ENCODE data around the gene CLCN2.

CLCN2 gene

GRCh38 chr3:184361932-184362667 is 695 bp upstream of the CLCN2 start:
- DNase-seq, result peak in 48 of 51 donors; percentile 17 to 93 (median 78)

- peak in 2 of 51 donors; percentile 55 to 61 for DNase-seq
These were observed 375 bp downstream of the CLCN2 start for GRCh38 chr3:184360929-184361531.

- peak in 9 of 51 donors; percentile 14 to 60 (median 38) for DNase-seq
These were observed 1.1 kb downstream of the CLCN2 start for GRCh38 chr3:184360070-184360928.

- peak in 44 of 51 donors; percentile 14 to 89 (median 54) for DNase-seq
These were observed 1.8 kb downstream of the CLCN2 start for GRCh38 chr3:184359610-184360009.

GRCh38 chr3:184358921-184359350 is 2.5 kb downstream of the CLCN2 start:
- no peak for DNase-seq

GRCh38 chr3:184358124-184358767 is 3.2 kb downstream of the CLCN2 start:
- no peak for DNase-seq

- no peak for DNase-seq
These were observed 3.9 kb downstream of the CLCN2 start for GRCh38 chr3:184357248-184358123.

GRCh38 chr3:184355261-184356040 is 6.0 kb downstream of the CLCN2 start:
- no peak for DNase-seq

GRCh38 chr3:184354754-184355153 is 6.7 kb downstream of the CLCN2 start:
- DNase-seq, result no peak

- peak in 26 of 51 donors; percentile 5 to 68 (median 30) for DNase-seq
These were observed 7.2 kb downstream of the CLCN2 start for GRCh38 chr3:184354121-184354728.

GRCh38 chr3:184353546-184353941 is 7.9 kb downstream of the CLCN2 start:
- DNase-seq, result no peak

- DNase-seq, result no peak
These were observed 8.4 kb downstream of the CLCN2 start for GRCh38 chr3:184352897-184353545.

- no peak for DNase-seq
These were observed 9.1 kb downstream of the CLCN2 start for GRCh38 chr3:184352149-184352785.

GRCh38 chr3:184351511-184352148 is 9.8 kb downstream of the CLCN2 start:
- no peak for DNase-seq

GRCh38 chr3:184350618-184351017 is 10.8 kb downstream of the CLCN2 start:
- no peak for DNase-seq

GRCh38 chr3:184349563-184350470 is 11.6 kb downstream of the CLCN2 start:
- peak in 16 of 51 donors; percentile 8 to 53 (median 29) for DNase-seq

- DNase-seq, result no peak
These were observed 13.4 kb downstream of the CLCN2 start for GRCh38 chr3:184348057-184348382.
